ENCODE measurements around the gene SRPK3. TPM values are rescaled to one million over a fixed set of nuclear protein-coding genes. Genes with fewer than 3 reads are reported as not detected.

SRPK3 gene
- total RNA-seq, 1 donor from 2014 or later, result not detected

GRCh38 chrX:153830640-153831428 is 50.0 kb downstream of the SRPK3 start:
- DNase-seq (ENCODE audit: low spot score), result no peak
- no peaks in the 10 kb centered on the region for H3K36me3 Mint-ChIP-seq (ENCODE audit: low read depth)
- H3K9me3 Mint-ChIP-seq, result no peaks in the 10 kb centered on the region
- H3K27ac Mint-ChIP-seq, result no peak overlapping the region
- intact Hi-C loops (cut with micrococcal nuclease), result no loop called here
- no peak overlapping the region for H3K4me3 Mint-ChIP-seq (ENCODE audit: low read depth)
- H3K27me3 Mint-ChIP-seq (ENCODE audit: low read depth), result peaks cover 34% of the 10 kb centered on the region
- H3K4me1 Mint-ChIP-seq (ENCODE audit: low read depth), result peaks cover 3% of the 10 kb centered on the region

GRCh38 chrX:153831429-153832150 is 50.7 kb downstream of the SRPK3 start:
- DNase-seq (ENCODE audit: low spot score), result no peak
- no peaks in the 10 kb centered on the region for H3K9me3 Mint-ChIP-seq
- H3K27me3 Mint-ChIP-seq (ENCODE audit: low read depth), result peaks cover 36% of the 10 kb centered on the region
- intact Hi-C loops (cut with micrococcal nuclease), result no loop called here
- H3K27ac Mint-ChIP-seq, result no peak overlapping the region
- peaks cover 3% of the 10 kb centered on the region for H3K4me1 Mint-ChIP-seq (ENCODE audit: low read depth)
- H3K36me3 Mint-ChIP-seq (ENCODE audit: low read depth), result no peaks in the 10 kb centered on the region
- H3K4me3 Mint-ChIP-seq (ENCODE audit: low read depth), result peak overlapping the region; percentile 37

- Mint-ChIP-seq H3K27me3 (ENCODE audit: low read depth) (peaks cover 26% of the 10 kb centered on the region), H3K4me1 (ENCODE audit: low read depth) (no peaks in the 10 kb centered on the region), H3K9me3 (no peaks in the 10 kb centered on the region), H3K36me3 (ENCODE audit: low read depth) (no peaks in the 10 kb centered on the region), H3K4me3 (ENCODE audit: low read depth) (no peak overlapping the region), H3K27ac (no peak overlapping the region)
- intact Hi-C loops (cut with micrococcal nuclease), result no loop called here
- DNase-seq (ENCODE audit: low spot score), result no peak
Observed at GRCh38 chrX:153832728-153833127, 51.9 kb downstream of the SRPK3 start.

Other genes with a start within 250 kb of the SRPK3 start
- 23.6 and 25.3 TPM in 2 replicates for gene CCNQ, start 181.9 kb upstream of the SRPK3 start, total RNA-seq
- gene DUSP9, start 133.8 kb upstream of the SRPK3 start, total RNA-seq, result 0.11 and 0.16 TPM in 2 replicates
- 0.18 and 0.43 TPM in 2 replicates for gene PNCK, start 107.2 kb upstream of the SRPK3 start, total RNA-seq
- 2.2 and 2.5 TPM in 2 replicates for gene SLC6A8, start 93.1 kb upstream of the SRPK3 start, total RNA-seq
- gene BCAP31, start 56.7 kb upstream of the SRPK3 start, total RNA-seq, result 154 TPM in 2 replicates
- 8.8 and 10.1 TPM in 2 replicates for gene ABCD1, start 56.2 kb upstream of the SRPK3 start, total RNA-seq
- gene PLXNB3, start 16.8 kb upstream of the SRPK3 start, total RNA-seq, result 0.62 and 0.91 TPM in 2 replicates
- gene IDH3G, start 13.3 kb downstream of the SRPK3 start, total RNA-seq, result 70.8 and 72.4 TPM in 2 replicates
- gene SSR4, start 13.6 kb downstream of the SRPK3 start, total RNA-seq, result 282 and 303 TPM in 2 replicates
- 0.23 and 0.91 TPM in 2 replicates for gene PDZD4, start 49.5 kb downstream of the SRPK3 start, total RNA-seq
- 0.83 and 0.98 TPM in 2 replicates for gene L1CAM, start 105.1 kb downstream of the SRPK3 start, total RNA-seq
- gene AVPR2, start 123.6 kb downstream of the SRPK3 start, total RNA-seq, result not detected in 2 replicates
- 128 and 135 TPM in 2 replicates for gene ARHGAP4, start 145.2 kb downstream of the SRPK3 start, total RNA-seq
- 127 and 128 TPM in 2 replicates for gene NAA10, start 154.0 kb downstream of the SRPK3 start, total RNA-seq
- gene RENBP, start 163.6 kb downstream of the SRPK3 start, total RNA-seq, result 11.4 and 12.4 TPM in 2 replicates
- gene HCFC1, start 190.8 kb downstream of the SRPK3 start, total RNA-seq, result 107 and 108 TPM in 2 replicates
- 2.1 and 2.7 TPM in 2 replicates for gene TMEM187, start 191.7 kb downstream of the SRPK3 start, total RNA-seq
- gene IRAK1, start 238.9 kb downstream of the SRPK3 start, total RNA-seq, result 150 and 151 TPM in 2 replicates